Putamen (tissue), 1 donor: ENCODE results near the gene ERCC3.
"Not testable (repeated sequence)": the region's sequence is repeated elsewhere in the genome, so short reads cannot be mapped to it uniquely, and the experiment has no call there.

ENCODE experiments used
- DNase-seq: peaks from one replicate; pipeline ENCODE4 v3.0.0-alpha.2; 2016; ENCODE audit warnings: low spot score

Gene ERCC3

DNA sequence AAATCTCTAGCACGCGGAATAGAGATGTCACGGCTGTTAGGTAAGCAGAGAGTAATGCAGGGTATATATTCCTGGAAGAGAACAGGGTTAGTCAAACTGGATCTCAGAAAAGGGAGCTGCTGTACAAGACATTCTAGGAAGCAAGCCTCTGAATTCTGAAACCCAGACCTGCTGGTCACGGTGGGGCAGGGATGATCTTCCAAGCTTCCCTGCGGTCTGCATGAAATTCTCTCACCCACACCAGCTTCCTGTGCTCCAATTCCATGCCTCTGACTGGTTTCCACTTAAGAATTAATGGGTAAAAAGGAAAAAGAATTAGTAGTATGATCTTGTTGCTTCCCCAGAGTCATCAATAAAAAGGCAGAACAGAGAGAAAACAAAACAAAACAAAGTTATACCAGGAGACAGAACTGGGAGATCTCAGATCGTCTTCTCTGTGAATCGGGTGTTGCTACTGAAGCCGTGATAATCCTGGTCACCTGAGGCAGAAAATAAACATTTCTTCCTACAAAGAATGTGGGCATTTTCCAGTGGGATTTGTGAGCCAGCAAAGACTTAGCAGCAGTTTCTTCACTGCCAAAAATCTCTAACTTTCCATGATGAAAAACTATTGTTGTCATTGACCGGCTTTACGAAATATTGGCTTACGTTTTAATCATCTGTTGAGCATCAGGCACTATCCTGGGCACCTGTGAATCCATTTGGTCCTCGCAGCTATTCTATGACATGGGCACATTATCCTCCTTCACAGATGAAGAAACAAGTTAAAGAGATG is 68.6 kb downstream of the ERCC3 start:
- DNase-seq, result no peak

DNA sequence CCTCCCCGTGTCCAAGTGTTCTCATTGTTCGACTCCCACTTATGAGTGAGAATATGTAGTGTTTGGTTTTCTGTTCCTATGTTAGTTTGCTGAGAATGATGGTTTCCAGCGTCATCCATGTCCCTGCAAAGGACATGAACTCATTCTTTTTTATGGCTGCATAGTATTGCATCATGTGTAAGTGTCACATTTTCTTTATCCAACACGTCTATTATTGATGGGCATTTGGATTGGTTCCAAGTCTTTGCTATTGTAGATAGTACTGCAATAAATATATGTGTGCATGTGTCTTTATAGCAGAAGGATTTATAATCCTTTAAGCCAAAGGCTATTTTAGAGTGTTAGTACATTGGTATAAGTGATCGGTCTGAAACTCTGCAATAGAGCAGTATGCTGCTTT is 69.8 kb downstream of the ERCC3 start:
- DNase-seq, result not testable (repeated sequence)

DNA sequence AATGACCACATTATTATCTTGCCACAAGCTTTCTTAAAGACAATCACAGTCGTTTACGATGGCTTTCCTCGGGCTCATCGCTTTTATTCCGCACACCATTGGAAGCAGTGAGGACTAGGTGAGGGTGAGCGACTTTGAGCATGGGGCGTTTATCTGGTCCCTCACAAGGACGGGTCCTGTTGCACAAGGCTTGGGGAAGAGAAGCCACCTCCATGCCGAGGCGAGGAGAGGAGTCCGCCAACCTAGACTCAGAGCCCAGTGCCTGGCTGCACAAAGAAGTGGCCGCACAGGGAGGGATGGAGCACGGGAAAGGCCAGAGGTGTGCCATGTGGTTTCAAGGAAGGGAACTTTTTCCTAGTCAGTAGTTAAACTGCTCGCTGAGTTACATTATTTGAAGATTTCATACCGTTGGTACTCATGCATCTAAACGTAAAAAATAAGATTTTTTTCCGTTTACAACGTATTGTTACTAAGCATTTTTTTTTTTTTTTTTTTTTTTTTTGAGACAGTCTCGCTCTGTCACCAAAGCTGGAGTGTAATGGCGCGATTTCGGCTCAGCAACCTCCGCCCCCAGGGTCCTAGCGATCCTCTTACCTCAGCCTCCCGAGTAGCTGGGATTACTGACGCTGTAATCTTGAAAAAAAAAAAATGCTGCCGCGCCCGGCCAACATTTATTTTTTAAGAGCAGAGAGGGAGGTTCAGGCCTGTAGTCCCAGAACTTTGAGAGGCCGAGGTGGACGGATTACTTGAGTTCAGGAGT is 73.0 kb downstream of the ERCC3 start:
- no peak for DNase-seq

DNA sequence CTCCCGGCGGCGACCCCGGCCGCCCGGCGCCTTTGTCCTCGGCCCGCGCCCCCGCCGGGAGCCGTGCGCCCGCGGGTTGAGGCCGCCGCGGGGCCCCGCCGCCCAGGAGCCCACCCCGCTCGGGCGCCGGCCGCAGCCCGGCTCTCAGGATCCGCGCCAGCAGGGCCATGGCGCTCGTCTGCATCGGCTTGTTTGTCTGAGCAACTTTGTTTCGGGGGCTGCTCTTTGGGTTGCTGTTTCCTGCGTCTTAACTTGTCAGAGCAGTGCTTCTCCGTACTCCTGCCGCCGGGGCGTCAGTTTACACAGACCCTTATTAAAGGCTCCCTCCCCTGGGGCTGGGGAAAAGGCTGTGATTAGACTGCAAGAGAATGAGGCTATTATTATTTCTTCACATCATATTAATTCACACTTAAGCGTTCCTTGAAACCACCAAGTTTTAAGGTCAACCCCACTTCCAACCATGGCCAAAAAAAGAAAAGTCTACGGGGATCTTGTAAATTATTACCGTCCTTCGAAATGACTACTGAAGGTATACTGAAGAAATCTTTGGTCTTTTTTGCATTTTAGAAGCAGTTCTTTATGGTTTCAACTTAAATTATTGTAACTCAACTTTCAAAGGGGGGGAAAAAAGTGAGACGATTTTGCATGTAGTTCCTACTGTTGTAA is 73.7 kb downstream of the ERCC3 start, which contains the start of gene CYP27C1:
CYP27C1 (minus strand) TSS at position 198 of the 666 bp plus-strand sequence; CDS start at position 169, 29 bp downstream.
- DNase-seq, result no peak

DNA sequence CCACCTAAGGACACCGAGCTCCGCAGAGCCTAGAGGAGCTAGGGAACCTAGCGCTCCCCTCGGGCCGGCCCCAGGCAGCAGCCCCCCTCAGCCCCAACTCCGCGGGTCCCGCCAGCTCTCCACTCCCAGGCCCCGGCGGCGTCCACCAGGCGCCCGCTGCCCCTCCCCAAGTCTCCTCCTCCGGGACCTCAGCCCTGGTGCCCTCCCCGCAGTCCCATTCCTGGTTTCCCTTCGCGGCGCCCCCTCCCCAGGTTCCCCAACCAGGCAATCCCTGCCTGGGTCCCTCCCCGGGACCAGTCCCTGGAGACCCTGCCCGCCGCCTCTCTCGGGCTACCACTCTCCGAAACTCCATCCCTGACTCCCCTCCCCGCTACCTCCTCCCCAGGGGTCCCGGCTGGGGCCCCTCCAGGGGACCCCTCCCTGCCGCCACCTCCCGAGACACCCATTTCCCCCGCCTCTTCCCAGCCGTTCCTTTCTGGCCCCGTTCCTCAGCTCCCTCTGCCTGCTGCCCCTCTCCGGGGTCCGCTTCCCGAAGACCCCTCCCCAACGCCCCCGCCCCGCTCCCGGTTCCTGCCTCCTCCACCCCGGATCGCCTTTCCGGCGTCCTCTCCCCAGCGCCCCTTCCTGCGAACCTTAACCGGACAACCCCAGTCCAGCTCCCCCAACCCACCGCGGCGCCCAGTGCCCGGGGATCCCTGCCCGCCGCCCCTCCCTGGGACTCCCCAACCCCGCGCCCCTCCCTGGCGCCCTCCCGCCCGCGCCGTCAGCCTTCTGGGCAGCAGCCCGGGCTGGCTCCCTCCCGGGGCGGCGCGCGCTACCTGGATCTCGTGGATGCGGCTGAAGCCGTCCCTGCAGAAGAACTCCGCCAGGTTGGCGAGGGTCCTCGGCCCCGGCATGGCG is 74.5 kb downstream of the ERCC3 start:
- DNase-seq, result no peak

DNA sequence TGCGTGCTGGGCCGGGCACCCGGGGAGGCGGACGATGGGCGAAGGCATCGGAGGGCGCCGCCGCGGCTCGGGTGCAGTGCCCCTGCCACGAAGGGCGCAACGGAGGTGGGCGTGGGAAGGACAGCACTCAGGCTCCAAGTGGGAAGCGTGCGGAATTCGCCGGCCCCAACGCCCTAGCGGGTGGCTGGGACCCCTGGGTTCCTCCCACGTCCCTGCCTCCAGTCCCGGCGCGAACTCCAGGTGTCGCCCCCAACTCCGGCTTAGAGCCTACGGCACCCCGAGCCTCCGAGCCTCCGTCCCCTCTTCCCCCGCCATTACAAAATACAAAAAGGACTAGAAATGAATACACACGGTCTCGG is 75.2 kb downstream of the ERCC3 start:
- DNase-seq, result no peak

DNA sequence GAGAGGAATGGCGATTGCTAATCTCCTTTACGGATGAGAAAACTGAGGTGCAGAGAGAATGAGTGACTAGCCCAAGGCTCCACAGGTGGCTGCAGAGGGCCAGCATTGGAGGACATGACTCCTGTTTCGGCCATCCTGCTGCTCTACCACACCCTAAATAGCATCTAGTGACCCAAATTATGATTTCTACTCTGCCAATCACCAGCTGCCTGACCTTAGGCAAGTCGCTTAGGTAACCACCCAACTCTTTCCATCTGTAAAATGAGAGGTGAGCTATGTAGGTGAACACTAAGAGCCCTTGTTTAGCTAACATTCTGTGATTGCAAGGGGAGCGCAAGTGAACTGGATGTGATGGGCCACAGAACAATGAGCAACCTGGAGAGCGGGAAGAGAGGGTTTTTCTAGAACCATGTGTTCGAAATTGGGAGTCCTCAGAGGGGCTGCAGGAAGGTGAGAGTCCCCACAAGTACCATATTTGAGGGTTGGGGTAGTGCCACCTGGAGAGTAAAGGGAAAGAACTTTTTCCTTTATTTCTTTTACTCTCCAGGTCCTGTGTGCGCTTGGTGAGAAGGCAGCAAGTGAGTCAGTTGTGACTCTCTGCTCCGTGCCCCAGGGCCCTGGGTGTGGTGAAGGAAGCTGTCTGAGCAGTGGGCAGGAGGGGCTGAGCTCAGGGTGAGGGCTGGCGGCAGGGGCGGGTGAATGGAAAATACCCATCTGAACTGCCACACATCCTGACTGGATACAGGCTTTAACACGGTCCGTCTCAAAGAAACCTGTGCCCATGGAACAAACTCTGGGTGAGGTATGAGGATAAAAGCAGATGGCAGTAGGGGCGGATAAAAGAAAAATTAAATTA is 76.2 kb downstream of the ERCC3 start:
- no peak for DNase-seq

DNA sequence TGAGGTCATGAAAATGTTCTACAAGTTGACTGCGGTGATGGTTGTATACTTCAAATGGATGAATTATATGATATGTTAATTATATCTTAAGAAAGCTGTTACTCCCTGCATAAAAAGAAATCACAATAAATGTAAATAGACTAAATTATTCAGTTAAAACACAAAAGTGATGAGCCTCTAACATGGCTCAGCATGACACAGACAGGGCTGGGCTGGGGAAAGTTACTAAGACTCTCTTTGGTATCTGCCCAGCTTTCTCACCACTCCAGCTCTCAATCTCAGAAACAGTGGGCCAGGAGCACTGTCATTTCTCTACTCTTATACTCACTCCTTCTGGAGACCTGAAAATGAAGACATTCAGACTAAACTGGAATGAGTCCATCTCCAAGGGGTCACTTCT is 77.4 kb downstream of the ERCC3 start:
- DNase-seq, result no peak

DNA sequence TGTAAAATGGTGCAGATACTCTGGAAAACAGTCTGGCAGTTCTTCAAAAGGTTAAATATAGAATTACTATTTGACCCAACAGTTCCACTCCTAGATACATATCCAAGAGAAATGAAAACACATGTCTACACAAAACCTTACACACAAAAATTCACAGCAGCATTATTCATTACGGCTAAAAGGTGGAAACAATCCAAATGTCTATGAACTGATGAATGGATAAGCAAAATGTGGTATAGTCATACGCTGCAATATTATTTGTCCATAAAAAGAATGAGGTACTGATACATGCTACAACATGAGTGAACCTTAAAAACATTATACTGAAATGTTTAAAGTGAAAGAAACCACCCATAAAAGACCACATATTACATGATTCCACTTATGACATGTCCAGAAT is 77.8 kb downstream of the ERCC3 start:
- DNase-seq, result no peak

DNA sequence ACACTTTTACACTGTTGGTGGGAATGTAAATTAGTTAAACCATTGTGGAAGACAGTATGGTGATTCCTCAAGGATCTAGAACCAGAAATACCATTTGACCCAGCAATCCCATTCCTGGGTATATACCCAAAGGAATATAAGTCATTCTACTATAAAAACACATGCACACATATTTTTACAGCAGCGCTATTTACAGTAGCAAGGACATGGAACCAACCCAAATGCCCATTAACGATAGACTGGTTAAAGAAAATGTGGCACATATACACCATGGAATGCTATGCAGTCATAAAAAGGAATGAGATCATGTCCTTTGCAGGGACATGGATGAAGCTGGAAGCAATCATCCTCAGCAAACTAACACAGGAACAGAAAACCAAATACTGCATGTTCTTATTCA is 79.7 kb downstream of the ERCC3 start:
- not testable (repeated sequence) for DNase-seq

DNA sequence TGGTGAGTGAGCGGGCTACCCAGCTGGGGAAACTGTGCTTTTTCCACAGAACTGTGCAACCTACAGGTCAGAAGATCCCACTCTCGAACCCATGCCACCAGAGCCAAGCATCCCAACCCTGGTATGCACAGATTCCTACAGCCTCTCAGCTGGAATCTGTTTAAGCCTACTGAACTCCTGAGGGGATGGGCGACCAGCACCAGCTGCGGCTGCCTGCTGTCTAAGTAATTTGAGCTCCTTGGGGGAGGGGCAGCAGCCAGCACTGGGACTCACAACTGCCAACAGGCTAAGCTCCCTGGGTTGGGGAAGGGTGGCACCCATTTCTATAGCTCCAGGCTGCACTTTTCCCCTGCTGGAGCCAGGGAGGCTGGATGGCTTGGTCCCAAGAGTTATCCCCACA is 85.6 kb downstream of the ERCC3 start:
- no peak for DNase-seq
